ENCODE data around the gene PSAPL1.
"Not testable (repeated sequence)": the region's sequence is repeated elsewhere in the genome, so short reads cannot be mapped to it uniquely, and the experiment has no call there.

The PSAPL1 gene

DNA sequence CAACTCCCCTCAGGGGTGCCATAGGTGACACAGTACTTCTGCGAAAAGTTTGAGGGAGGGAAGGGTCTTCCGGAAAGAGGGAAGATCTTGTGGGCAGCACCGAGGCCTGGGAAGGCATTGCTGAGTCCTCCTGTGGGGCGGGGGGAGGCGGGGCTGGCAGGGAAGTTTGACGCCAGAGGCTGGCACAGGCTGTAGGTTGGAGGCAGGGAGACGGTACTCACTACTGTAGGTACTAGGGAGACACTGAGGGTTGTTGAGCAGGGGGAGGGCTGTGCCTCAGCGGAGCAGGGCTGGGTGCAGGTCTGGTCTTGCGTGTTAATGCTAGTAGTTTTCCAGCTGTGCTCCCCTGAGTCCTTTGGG is 23.3 kb upstream of the PSAPL1 start:
- DNase-seq (ENCODE audit: low spot score) = no peak

DNA sequence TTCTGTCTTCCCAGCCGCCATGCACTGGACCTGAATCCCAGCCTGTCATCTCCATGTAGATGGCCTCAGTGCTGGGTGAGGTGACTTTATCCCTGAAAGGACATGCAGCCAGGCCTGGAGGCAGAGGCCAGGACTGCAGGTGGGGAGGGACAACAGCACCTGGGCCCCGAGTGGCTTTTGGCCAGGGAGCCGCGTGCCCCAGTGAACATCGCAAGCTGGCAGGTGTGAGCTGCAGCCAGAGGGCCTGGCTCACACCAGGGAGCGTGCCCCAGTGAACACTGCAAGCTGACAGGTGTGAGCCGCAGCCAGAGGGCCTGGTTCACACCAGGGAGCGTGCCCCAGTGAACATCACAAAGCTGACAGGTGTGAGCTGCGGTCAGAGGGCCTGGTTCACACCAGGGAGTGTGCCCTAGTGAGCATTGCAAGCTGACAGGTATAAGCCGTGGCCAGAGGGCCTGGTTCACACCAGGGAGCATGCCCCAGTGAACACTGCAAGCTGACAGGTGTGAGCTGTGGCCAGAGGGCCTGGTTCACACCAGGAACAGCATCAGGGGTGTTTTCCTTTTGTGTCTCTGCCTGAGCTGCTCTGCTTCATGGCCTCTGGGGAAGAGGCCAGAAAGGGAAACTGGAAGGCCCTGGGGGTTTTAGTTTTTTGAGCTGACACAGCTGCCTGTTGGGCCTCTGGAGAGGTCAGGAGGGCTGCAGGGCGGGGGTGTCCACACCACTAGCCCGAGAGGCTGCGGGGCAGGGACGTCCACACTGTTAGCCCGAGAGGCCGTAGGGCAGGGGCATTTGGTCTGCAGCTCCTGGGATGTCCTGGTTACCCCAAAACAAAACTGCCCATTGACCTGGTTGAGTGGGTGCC is 22.7 kb upstream of the PSAPL1 start:
- no peak for DNase-seq (ENCODE audit: low spot score)

- DNase-seq (ENCODE audit: low spot score) = not testable (repeated sequence)
These were observed 18.1 kb upstream of the PSAPL1 start for GRCh38 chr4:7452802-7453201.

GRCh38 chr4:7451800-7452199 is 17.1 kb upstream of the PSAPL1 start:
- DNase-seq (ENCODE audit: low spot score) = no peak

DNA sequence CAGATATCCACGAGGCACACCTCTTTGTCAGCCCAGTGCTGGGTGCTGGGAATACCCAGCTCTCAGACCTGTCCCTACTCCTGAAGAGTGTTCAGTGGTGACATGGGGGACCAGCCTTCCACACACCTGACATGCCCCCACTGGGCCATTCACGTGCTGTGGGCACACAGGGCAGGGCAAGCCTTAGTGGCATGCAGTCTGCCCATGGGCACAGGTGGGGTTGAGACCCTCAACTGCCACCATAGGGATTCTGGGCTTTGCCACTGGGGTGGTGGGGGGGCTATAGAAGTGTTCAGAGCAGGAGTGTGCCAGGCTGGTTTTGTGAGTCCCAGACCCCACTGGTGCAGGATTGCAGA is 16.7 kb upstream of the PSAPL1 start:
- no peak for DNase-seq (ENCODE audit: low spot score)

GRCh38 chr4:7450775-7451433 is 16.2 kb upstream of the PSAPL1 start:
- no peak for DNase-seq (ENCODE audit: low spot score)

GRCh38 chr4:7448036-7448435 is 13.3 kb upstream of the PSAPL1 start:
- no peak for DNase-seq (ENCODE audit: low spot score)

DNA sequence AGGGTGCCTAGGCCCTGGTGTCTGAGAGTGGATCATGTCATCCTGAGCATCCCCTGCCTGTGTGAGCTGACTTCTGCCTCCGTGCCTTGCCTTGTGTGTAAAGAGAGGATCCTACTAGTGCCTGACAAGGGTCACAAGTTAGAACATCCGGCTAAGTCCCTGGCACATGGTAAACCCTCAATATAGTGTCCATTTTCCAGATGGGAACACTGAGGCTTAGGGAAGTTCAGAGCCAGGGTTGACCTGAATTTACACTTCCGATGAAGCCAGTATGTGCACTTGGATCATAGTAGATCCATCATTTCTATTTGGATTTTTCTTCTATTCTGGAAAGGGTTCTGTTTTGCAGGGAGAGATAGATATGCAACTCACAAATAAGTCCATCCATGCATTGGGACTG is 12.5 kb upstream of the PSAPL1 start:
- no peak for DNase-seq (ENCODE audit: low spot score)

DNA sequence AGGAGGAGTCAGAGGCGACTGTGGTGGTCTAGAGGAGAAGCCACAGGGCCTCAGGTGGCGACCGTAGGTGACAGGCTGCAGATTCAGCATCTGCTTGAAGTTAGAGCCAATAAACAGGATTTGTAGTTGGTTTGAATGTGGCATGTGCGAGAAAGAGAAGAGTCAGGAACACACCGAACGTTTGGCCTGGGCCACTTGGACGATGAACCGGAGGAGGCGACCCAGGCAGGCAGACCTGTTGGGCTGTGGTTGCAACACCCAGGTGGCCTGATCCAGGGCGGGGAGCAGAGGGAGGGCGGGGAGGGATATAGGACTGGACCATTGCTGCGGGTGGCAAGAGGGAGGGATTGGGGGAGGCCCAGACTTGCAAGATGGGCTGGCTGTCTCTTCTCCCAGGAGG is 10.0 kb upstream of the PSAPL1 start:
- no peak for DNase-seq (ENCODE audit: low spot score)

DNA sequence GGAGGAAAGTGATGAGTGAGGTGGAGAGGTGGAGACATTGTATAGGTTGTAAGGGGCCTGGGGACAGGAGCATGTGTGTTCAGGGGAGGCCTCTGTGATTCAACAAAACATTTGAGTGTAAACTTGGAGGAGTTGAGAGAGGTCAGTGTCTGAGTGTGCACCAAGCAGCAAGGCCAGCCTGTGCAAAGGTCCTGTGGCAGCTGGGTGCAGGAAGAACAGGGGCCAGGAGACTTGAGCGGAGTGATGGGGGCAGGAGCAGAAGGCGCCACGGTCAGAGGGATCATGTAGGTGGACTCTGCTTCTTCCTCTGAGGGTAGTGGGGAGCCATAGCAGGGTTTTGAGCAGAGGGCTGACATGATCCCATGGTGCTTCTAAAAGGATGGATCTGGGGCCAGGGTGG is 9.6 kb upstream of the PSAPL1 start:
- no peak for DNase-seq (ENCODE audit: low spot score)

GRCh38 chr4:7442574-7443162 is 7.9 kb upstream of the PSAPL1 start:
- DNase-seq (ENCODE audit: low spot score) = no peak

GRCh38 chr4:7441201-7441600 is 6.5 kb upstream of the PSAPL1 start:
- DNase-seq (ENCODE audit: low spot score) = no peak

DNA sequence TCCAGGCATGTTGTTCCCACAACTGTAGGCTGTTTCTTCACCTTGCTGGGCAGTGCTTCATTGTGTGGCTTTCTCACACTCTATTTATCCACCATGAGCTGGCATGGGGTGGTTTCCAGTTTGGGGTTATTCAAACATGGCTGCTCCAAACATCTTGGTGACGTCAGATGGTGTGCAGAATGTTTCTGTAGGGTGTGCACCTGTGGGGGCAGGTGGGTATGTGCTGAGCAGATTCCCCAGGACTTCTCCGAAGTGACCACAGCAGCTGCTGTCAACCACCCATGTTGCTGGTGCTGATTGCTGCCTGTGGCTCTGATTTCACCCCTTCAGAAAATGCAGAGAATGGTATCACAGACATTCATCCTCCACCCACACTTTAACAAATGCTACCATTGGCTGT is 5.0 kb upstream of the PSAPL1 start:
- no peak for DNase-seq (ENCODE audit: low spot score)

- no peak for DNase-seq (ENCODE audit: low spot score)
These were observed 1.5 kb upstream of the PSAPL1 start for GRCh38 chr4:7436256-7436655.

DNA sequence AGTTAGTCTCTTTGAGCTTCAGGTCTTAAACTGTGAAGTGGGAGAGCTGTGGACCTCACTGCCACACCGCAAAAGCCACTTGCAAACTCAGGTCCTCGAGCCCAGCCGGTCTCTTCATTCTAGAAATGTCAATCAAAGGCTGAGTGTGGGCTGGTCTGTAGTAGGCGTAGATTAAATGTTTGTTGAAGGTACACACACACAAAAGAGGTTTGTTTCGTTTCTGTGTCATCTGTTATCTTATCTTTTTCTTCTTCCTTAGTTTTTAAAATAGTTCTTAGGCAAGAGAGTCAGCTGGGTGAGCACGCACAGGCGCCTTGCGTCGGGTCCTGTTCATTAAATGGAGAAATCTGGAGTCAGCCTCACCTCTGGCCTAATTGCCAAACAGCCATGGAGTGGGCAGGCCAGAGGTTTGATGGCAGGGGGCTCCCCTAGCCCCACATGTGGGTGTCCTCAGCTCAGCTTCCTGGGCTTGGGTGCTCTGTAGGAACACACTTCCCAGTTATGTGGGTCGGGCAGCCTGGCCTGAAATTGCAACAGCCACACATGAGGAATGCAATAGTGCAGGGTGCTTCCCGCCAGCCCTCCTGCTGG is 836 bp upstream of the PSAPL1 start:
- DNase-seq (ENCODE audit: low spot score) = no peak

- DNase-seq (ENCODE audit: low spot score) = no peak
These were observed 477 bp downstream of the PSAPL1 start for GRCh38 chr4:7434141-7434765.

- no peak for DNase-seq (ENCODE audit: low spot score)
These were observed 1.2 kb downstream of the PSAPL1 start for GRCh38 chr4:7433376-7434140.

DNA sequence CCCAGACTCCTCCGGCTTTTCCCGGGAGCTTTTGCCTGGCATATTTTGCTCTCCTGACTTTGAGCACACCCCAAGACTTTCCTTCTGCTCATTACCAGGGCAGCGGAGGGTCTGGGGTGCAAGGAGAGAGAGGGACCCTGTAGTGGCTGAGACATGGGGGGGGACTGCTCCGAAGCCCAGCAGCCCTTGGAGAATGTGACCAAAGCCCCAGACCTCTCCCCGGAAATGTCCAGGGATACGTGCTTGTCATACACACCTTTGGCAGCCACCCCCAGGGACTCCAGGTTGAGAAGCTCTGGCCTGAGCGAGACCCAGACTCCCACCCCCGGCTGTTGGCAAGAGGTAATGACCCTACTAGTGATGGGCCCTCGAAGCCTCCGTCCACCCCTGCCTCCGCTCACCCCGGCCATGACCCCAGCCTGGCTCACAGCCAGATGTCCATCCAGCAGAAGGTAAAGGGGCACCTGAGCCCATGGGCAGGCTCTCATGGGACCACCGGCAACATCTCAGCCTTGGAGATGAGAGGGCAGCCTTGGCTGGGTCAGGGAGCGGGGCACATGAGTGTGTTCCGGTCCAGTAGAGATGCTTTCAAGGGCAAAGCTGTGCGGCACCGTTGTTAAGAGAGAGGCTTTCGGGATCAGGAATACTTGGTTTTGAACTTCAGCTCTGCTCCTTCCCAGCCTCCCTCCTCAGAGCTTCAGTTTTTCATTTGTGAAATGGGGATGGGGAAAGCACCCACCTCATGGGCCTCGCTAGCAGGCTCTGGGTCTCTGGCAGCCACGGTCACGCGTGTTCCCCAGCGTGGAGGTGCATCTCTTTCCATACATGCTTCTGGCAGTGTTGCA is 2.0 kb downstream of the PSAPL1 start:
- DNase-seq (ENCODE audit: low spot score) = no peak

DNA sequence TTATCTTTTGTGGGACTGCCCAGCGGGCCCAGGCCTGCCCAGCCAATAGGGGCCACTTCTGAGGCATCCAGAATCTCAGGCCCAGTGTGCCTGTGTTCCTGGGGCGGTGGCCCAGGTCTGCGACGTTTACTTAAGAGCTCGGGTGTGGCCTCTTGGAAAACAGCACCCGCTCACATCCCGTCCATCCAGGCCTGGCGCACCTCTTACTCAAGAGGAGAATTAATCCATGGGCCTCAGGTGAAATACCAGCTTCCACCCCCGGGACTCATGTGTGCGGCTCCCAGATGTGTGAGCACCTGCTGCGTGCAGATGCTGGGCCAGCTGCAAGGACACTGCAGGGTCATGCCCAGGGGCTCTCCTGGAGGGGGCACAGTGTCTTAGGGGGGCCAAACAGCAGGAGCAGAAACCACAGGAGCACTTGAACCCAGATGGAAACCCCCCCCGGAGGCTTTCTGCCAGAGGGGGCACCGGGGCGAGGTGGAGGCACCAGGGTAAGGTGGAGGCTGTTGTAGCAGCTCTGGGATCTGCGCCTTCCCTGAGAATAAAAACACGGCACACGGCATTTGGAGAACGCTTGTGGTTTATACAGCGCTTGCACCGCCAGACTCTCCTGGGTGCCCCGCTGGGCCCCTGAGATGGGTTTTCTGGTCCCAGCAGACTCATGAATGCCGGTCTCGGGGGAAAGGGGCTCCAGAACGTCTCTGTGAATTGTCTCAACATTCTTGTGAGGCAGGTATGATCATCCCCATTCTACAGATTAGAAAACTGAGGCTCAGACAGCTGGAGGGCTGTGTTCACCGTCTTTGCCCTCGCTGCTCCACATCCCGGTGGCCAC is 2.8 kb downstream of the PSAPL1 start:
- DNase-seq (ENCODE audit: low spot score) = no peak
